DOHH2 (cell line): Measurements from ENCODE around the gene IRX4.

ENCODE experiments used
- H3F3A ChIP-seq: fragments of 200-600 bp; sonication (generic), shearing (Covaris generic); 2 replicates; pipeline ENCODE4 v1.6.0; 2016; ENCODE audit warnings: antibody characterized with exemption, mild to moderate bottlenecking; ENCODE audit not compliant: control insufficient read depth, insufficient read depth
- H3K27ac ChIP-seq: fragments of 200-600 bp; sonication (generic); 2 replicates; pipeline ENCODE4 v1.5.1; 2014; ENCODE audit warnings: low read depth, mild to moderate bottlenecking, low read length, moderate library complexity
- H3K27me3 ChIP-seq: fragments of 200-600 bp; sonication (generic); 2 replicates; pipeline ENCODE4 v1.6.1; 2014; ENCODE audit warnings: mild to moderate bottlenecking, low read length, mixed read lengths; ENCODE audit not compliant: control insufficient read depth
- H3K36me3 ChIP-seq: fragments of 200-600 bp; sonication (generic); 2 replicates; pipeline ENCODE4 v1.6.1; 2014; ENCODE audit warnings: mild to moderate bottlenecking, low read length, moderate library complexity, mixed read lengths; ENCODE audit not compliant: control insufficient read depth
- H3K4me1 ChIP-seq: fragments of 200-600 bp; sonication (generic); 2 replicates; pipeline ENCODE4 v1.6.1; 2014; ENCODE audit warnings: mild to moderate bottlenecking, low read length, mixed read lengths; ENCODE audit not compliant: control insufficient read depth
- H3K4me2 ChIP-seq: fragments of 200-600 bp; sonication (generic); 2 replicates; pipeline ENCODE4 v1.6.0; 2014; ENCODE audit warnings: mild to moderate bottlenecking, low read length, moderate library complexity
- H3K4me3 ChIP-seq: fragments of 200-600 bp; sonication (generic); 2 replicates; pipeline ENCODE4 v1.5.1; 2014; ENCODE audit warnings: mild to moderate bottlenecking, low read length, mixed read lengths
- H3K79me2 ChIP-seq: fragments of 200-600 bp; sonication (generic); 2 replicates; pipeline ENCODE4 v1.6.1; 2014; ENCODE audit warnings: mild to moderate bottlenecking, low read length, mixed read lengths; ENCODE audit not compliant: control insufficient read depth
- H3K9me2 ChIP-seq: fragments of 200-600 bp; sonication (generic); replicated peaks from 2 replicates; pipeline ENCODE4 v1.6.1; 2014; ENCODE audit warnings: mild to moderate bottlenecking, low read length, mixed read lengths; ENCODE audit not compliant: control insufficient read depth
- H3K9me3 ChIP-seq: fragments of 200-600 bp; sonication (generic); 2 replicates; pipeline ENCODE4 v1.6.1; 2014; ENCODE audit warnings: antibody characterized with exemption, low read length, mixed read lengths; ENCODE audit not compliant: control insufficient read depth, insufficient read depth
- H4K20me1 ChIP-seq: fragments of 200-600 bp; sonication (generic); 2 replicates; pipeline ENCODE4 v1.6.0; 2014; ENCODE audit warnings: low read depth, mild to moderate bottlenecking, antibody characterized with exemption, low read length, moderate library complexity; ENCODE audit not compliant: control insufficient read depth, insufficient read depth
- EZH2phosphoT487 ChIP-seq: fragments of 200-600 bp; sonication (generic); IDR thresholded peaks from 2 replicates; pipeline ENCODE4 v1.6.1; 2017; ENCODE audit warnings: borderline replicate concordance, mild to moderate bottlenecking, antibody characterized with exemption, low read length, moderate library complexity, mixed read lengths
- TF ChIP-seq, protein P1 (sequence below): fragments of 200-600 bp; sonication (generic); IDR thresholded peaks from one replicate; pipeline ENCODE4 v1.5.1; 2014; ENCODE audit warnings: antibody characterized with exemption, mild to moderate bottlenecking, low read depth, low read length; ENCODE audit not compliant: poor library complexity, severe bottlenecking

The IRX4 gene

DNA sequence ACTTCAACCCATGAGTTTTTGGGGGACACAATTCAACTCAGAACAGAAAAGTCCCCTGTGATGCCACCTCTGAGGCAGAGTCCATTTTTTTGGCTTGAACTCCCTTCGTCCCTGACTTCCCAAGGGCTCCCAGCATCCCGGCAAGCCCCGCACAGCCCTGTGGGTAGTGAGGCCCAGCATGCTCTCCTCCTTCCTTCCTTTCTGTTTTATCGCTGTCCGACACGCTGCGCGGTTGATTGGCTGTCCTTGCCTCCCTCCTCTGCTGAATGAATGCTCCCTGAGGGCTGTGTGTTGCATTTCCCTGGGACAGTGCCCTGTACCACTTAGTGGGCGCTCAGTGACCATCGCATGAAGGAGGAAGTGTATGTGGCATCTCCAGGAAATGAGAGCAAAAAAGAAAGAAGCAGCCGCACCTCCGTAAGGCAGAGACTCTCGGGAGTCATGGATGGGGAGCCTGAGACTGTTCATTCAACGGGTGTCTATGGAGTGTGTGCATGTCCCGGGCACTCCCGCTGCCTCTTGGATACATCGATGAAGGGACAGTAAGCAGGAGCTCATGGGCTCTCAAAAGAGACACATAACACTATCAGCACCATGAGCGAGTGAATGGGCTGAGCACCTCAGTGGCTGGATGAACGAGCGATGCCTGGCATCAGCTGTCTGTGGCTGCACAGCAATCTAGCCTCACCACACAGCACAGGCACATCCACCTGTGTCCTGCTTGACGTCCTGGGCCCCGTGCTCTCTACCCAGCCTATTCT lies 10.1 kb upstream of the IRX4 start:
- H3K79me2 ChIP-seq = no peaks in the 10 kb centered on the region
- no peaks in the 10 kb centered on the region for H3K9me2 ChIP-seq
- no peak overlapping the region for H3K27ac ChIP-seq
- H3K9me3 ChIP-seq = no peaks in the 10 kb centered on the region
- TF ChIP-seq, protein P1, sequence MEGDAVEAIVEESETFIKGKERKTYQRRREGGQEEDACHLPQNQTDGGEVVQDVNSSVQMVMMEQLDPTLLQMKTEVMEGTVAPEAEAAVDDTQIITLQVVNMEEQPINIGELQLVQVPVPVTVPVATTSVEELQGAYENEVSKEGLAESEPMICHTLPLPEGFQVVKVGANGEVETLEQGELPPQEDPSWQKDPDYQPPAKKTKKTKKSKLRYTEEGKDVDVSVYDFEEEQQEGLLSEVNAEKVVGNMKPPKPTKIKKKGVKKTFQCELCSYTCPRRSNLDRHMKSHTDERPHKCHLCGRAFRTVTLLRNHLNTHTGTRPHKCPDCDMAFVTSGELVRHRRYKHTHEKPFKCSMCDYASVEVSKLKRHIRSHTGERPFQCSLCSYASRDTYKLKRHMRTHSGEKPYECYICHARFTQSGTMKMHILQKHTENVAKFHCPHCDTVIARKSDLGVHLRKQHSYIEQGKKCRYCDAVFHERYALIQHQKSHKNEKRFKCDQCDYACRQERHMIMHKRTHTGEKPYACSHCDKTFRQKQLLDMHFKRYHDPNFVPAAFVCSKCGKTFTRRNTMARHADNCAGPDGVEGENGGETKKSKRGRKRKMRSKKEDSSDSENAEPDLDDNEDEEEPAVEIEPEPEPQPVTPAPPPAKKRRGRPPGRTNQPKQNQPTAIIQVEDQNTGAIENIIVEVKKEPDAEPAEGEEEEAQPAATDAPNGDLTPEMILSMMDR = no peak
- no peak for TF ChIP-seq EZH2phosphoT487
- H3K4me3 ChIP-seq = no peak overlapping the region
- H3K4me2 ChIP-seq = no peak overlapping the region
- H3F3A ChIP-seq = no peaks in the 10 kb centered on the region
- no peaks in the 10 kb centered on the region for H4K20me1 ChIP-seq
- H3K4me1 ChIP-seq = peaks cover 7% of the 10 kb centered on the region; the same call in 1 of the 2 replicates
- H3K36me3 ChIP-seq = no peaks in the 10 kb centered on the region
- H3K27me3 ChIP-seq = peaks cover 7% of the 10 kb centered on the region

DNA sequence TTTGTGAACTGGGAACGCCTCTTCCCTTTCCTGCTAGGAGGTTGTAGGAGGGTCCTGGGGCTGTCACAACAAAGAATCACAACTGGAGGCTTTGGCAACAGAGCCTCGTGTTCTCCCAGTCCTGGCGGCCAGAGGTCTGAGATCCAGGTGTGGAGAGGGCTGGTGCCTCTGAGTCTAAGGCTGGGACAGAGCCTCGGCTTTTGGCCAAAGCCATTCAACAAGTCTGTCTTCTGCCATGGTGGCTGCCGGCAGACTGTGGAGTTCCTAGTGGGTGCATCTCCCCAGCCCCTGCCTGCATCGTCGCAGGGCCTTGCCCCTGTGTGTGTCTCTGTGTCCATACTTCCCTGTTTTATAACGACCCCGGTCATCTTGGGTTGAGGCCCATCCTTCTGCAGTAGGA lies 9.5 kb upstream of the IRX4 start:
- peaks cover 7% of the 10 kb centered on the region; the same call in 1 of the 2 replicates for H3K4me1 ChIP-seq
- no peak for TF ChIP-seq EZH2phosphoT487
- TF ChIP-seq, protein P1 = no peak
- no peaks in the 10 kb centered on the region for H4K20me1 ChIP-seq
- no peaks in the 10 kb centered on the region for H3K9me2 ChIP-seq
- H3K4me3 ChIP-seq = no peak overlapping the region
- H3K9me3 ChIP-seq = no peaks in the 10 kb centered on the region
- no peaks in the 10 kb centered on the region for H3F3A ChIP-seq
- H3K36me3 ChIP-seq = no peaks in the 10 kb centered on the region
- H3K27ac ChIP-seq = no peak overlapping the region
- no peak overlapping the region for H3K4me2 ChIP-seq
- peaks cover 7% of the 10 kb centered on the region for H3K27me3 ChIP-seq
- no peaks in the 10 kb centered on the region for H3K79me2 ChIP-seq

DNA sequence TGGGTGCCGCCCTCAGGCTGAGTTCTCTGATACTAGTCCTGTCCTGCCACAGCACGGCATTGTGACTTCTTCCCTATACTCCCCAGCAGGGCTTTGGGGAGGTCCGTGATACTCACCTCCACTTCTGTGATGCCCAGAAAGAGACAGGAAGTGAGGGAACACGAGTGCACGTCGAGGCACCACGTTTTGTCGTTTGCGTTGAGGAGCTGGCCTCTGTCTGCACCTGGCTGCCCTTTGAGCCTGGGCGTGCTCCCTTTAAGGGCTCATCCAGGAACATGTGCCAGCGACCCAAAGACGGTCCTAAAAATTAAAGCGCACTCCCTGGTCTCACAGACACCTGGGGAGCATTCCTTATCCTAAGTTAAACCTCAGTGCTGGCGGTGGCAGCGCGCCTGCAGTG lies 8.7 kb upstream of the IRX4 start:
- Histone ChIP-seq H3K4me3 (no peak overlapping the region), H3K4me1 (peaks cover 7% of the 10 kb centered on the region; the same call in 1 of the 2 replicates), H3K27me3 (peaks cover 7% of the 10 kb centered on the region), H3K27ac (no peak overlapping the region), H3K9me3 (no peaks in the 10 kb centered on the region), H3K4me2 (no peak overlapping the region), H3K9me2 (no peaks in the 10 kb centered on the region), H3F3A (no peaks in the 10 kb centered on the region), H3K36me3 (no peaks in the 10 kb centered on the region), H3K79me2 (no peaks in the 10 kb centered on the region), H4K20me1 (no peaks in the 10 kb centered on the region)
- TF ChIP-seq EZH2phosphoT487 = no peak
- TF ChIP-seq, protein P1 = no peak
